Epidermal melanocyte (primary cell): Measurements from ENCODE around the gene CTNNB1.
A peak's percentile ranks its signal among the peaks of the same experiment; 100 is the strongest.

ENCODE experiments used
- DNase-seq: peaks from one replicate; pipeline ENCODE4 v3.0.0; 2011; ENCODE audit warnings: low spot score; ENCODE audit not compliant: insufficient read length

Gene CTNNB1

GRCh38 chr3:41192885-41193284 is 6.4 kb upstream of the CTNNB1 start:
- DNase-seq = no peak

- no peak for DNase-seq
Observed at GRCh38 chr3:41193794-41194539, 5.3 kb upstream of the CTNNB1 start.

- DNase-seq = no peak
Observed at GRCh38 chr3:41194701-41195100, 4.6 kb upstream of the CTNNB1 start.

GRCh38 chr3:41195946-41196345 is 3.4 kb upstream of the CTNNB1 start:
- DNase-seq = no peak

GRCh38 chr3:41196499-41197410 is 2.5 kb upstream of the CTNNB1 start:
- DNase-seq = no peak

GRCh38 chr3:41198046-41198445 is 1.3 kb upstream of the CTNNB1 start:
- DNase-seq = no peak

- DNase-seq = no peak
Observed at GRCh38 chr3:41198526-41198925, 779 bp upstream of the CTNNB1 start.

- DNase-seq = no peak
Observed at GRCh38 chr3:41199866-41200668, 762 bp downstream of the CTNNB1 start.

GRCh38 chr3:41200669-41201021 is 1.3 kb downstream of the CTNNB1 start:
- no peak for DNase-seq

GRCh38 chr3:41202075-41202833 is 2.9 kb downstream of the CTNNB1 start:
- DNase-seq = no peak

GRCh38 chr3:41202834-41203345 is 3.6 kb downstream of the CTNNB1 start:
- DNase-seq = peak; percentile 54

GRCh38 chr3:41204369-41204768 is 5.1 kb downstream of the CTNNB1 start:
- DNase-seq = no peak

GRCh38 chr3:41205591-41205990 is 6.3 kb downstream of the CTNNB1 start:
- no peak for DNase-seq

- no peak for DNase-seq
Observed at GRCh38 chr3:41207355-41207754, 8.1 kb downstream of the CTNNB1 start.

GRCh38 chr3:41208507-41209220 is 9.4 kb downstream of the CTNNB1 start:
- DNase-seq = no peak

GRCh38 chr3:41209646-41210045 is 10.3 kb downstream of the CTNNB1 start:
- DNase-seq = no peak

GRCh38 chr3:41210966-41211365 is 11.7 kb downstream of the CTNNB1 start:
- no peak for DNase-seq

- no peak for DNase-seq
Observed at GRCh38 chr3:41212088-41212487, 12.8 kb downstream of the CTNNB1 start.

- DNase-seq = no peak
Observed at GRCh38 chr3:41213588-41213987, 14.3 kb downstream of the CTNNB1 start.

GRCh38 chr3:41216422-41216821 is 17.1 kb downstream of the CTNNB1 start:
- no peak for DNase-seq
